HepG2 (cell line): ENCODE data around the gene ADM. TPM values are rescaled to one million over a fixed set of nuclear protein-coding genes. Genes with fewer than 3 reads are reported as not detected.

Experiments used
- AFF4 ChIP-seq: sonication (generic); formaldehyde crosslinking; IDR thresholded peaks from 2 replicates; pipeline ENCODE4 v1.4.0; 2020; ENCODE audit warnings: missing genetic modification reagents
- BRF2 ChIP-seq: sonication (generic); formaldehyde crosslinking; IDR thresholded peaks from 2 replicates; pipeline ENCODE4 v1.8.1; 2022; ENCODE audit warnings: mild to moderate bottlenecking, missing genetic modification reagents
- ETV6 ChIP-seq: sonication (generic); formaldehyde crosslinking; conservative IDR thresholded peaks from 2 replicates; pipeline ENCODE4 v1.4.0; 2020; ENCODE audit warnings: missing genetic modification reagents
- FOXA3 ChIP-seq: IDR thresholded peaks from 2 replicates; pipeline ENCODE4 v1.6.1; 2016; ENCODE audit warnings: missing genetic modification reagents, missing compliant biosample characterization
- FOXO4 ChIP-seq: sonication (generic); formaldehyde crosslinking; conservative IDR thresholded peaks from 2 replicates; pipeline ENCODE4 v1.8.1; 2023; ENCODE audit warnings: missing genetic modification reagents
- HIC2 ChIP-seq: sonication (generic); formaldehyde crosslinking; IDR thresholded peaks from 2 replicates; pipeline ENCODE4 v1.9.0; 2022; ENCODE audit warnings: low read depth, missing genetic modification reagents
- KAT8 ChIP-seq: IDR thresholded peaks from 2 replicates; pipeline ENCODE4 v1.6.1; 2016; ENCODE audit warnings: missing genetic modification reagents, missing compliant biosample characterization
- KDM6A ChIP-seq: IDR thresholded peaks from 2 replicates; pipeline ENCODE4 v1.6.1; 2016; ENCODE audit warnings: low read depth
- MED1 ChIP-seq: sonication (generic); formaldehyde crosslinking; IDR thresholded peaks from 2 replicates; pipeline ENCODE4 v1.4.0; 2020; ENCODE audit warnings: missing genetic modification reagents
- NFIC ChIP-seq: IDR thresholded peaks from 2 replicates; pipeline ENCODE4 v1.6.1; 2012; ENCODE audit warnings: mild to moderate bottlenecking, low read length, inconsistent platforms
- SNAPC5 ChIP-seq: sonication (generic); formaldehyde crosslinking; IDR thresholded peaks from 2 replicates; pipeline ENCODE4 v1.8.1; 2023; ENCODE audit warnings: mild to moderate bottlenecking, missing genetic modification reagents, borderline replicate concordance
- SOX6 ChIP-seq, 2 experiments: fragments of 450-650 bp in 1 of 2; sonication (generic) in 1 of 2; formaldehyde crosslinking in 1 of 2; IDR thresholded peaks; 2 replicates each; pipeline versions ENCODE4 v1.4.0 to v1.6.1; 2017 to 2020; ENCODE audit warnings: antibody characterized with exemption in 1 of 2, mild to moderate bottlenecking in 1 of 2, missing genetic modification reagents in 1 of 2
- SP1 ChIP-seq, 2 experiments: fragments of 450-650 bp in 1 of 2; sonication (generic) in 1 of 2; formaldehyde crosslinking in 1 of 2; IDR thresholded peaks; 2 replicates each; pipeline versions ENCODE4 v1.4.0 to v1.6.1; 2016 to 2020; ENCODE audit warnings: missing genetic modification reagents in 1 of 2
- SRF ChIP-seq: IDR thresholded peaks from 2 replicates; pipeline ENCODE4 v1.6.1; 2011; ENCODE audit warnings: mild to moderate bottlenecking, low read depth, low read length, moderate library complexity
- TRAFD1 ChIP-seq: sonication (generic); formaldehyde crosslinking; IDR thresholded peaks from 2 replicates; pipeline ENCODE4 v1.5.1; 2020; ENCODE audit warnings: missing genetic modification reagents, mild to moderate bottlenecking, borderline replicate concordance
- ZFP41 ChIP-seq: sonication (generic); formaldehyde crosslinking; IDR thresholded peaks from 2 replicates; pipeline ENCODE4 v1.4.0; 2020; ENCODE audit warnings: mild to moderate bottlenecking, missing genetic modification reagents, borderline replicate concordance
- ZNF205 ChIP-seq: IDR thresholded peaks from 2 replicates; pipeline ENCODE4 v1.6.1; 2018; ENCODE audit warnings: missing biosample characterization, missing genetic modification reagents
- ZNF598 ChIP-seq: sonication (generic); formaldehyde crosslinking; IDR thresholded peaks from 2 replicates; pipeline ENCODE4 v1.5.1; 2020; ENCODE audit warnings: mild to moderate bottlenecking, missing genetic modification reagents, borderline replicate concordance
- ZNF768 ChIP-seq: sonication (generic); formaldehyde crosslinking; IDR thresholded peaks from 2 replicates; pipeline ENCODE4 v1.4.0; 2020; ENCODE audit warnings: missing genetic modification reagents
- polyA plus RNA-seq, 8 experiments: library from polyadenylated mRNA; depleted of rRNA in 3 of 8; stranded (reverse) in 7 of 8; unstranded in 1 of 8; fragments of >200 nt; fragmentation: Illumina TruSeq in 4 of 8; extraction: Trizol in 4 of 8; gene quantifications; 2 replicates each; pipeline versions ENCODE4 v1.2.1 to v1.2.3, GENCODE V29; 2011 to 2016; ENCODE audit warnings: low read depth in 4 of 8, missing spikeins in 1 of 8, mixed read lengths in 1 of 8; ENCODE audit not compliant: insufficient read depth in 1 of 8
- total RNA-seq, 5 experiments: library from RNA; depleted of rRNA; stranded (reverse); fragments of >200 nt; fragmentation: Illumina TruSeq; extraction: Trizol; gene quantifications; 2 replicates each; pipeline ENCODE4 v1.2.3, GENCODE V29; 2016; ENCODE audit warnings: low read depth in 1 of 5

Gene ADM
- total and polyA plus RNA-seq, 2 of the 13 experiments (the other 11 are each of a cell fraction or from before 2014, with no cell fraction given) = 10.7 to 26.1 TPM

GRCh38 chr11:10307400-10308200 is 2.7 kb downstream of the ADM start (continued):
- no peak for TF ChIP-seq AFF4
- TF ChIP-seq MED1 = peak; percentile 70
- TF ChIP-seq ETV6 (CRISPR knock-in tag) = no peak
- no peak for TF ChIP-seq SRF
- TF ChIP-seq ZNF598 = no peak
- no peak for TF ChIP-seq SP1 (IDR thresholded peaks at IDR 0.05)
- peak; percentile 40; the same call in 1 of the 2 replicates for TF ChIP-seq SP1 (CRISPR knock-in tag; IDR thresholded peaks at IDR 0.05)
- TF ChIP-seq KDM6A (CRISPR knock-in tag) = no peak
- TF ChIP-seq SNAPC5 (CRISPR knock-in tag) = no peak
- no peak for TF ChIP-seq FOXO4 (CRISPR knock-in tag)
- TF ChIP-seq NFIC = no peak
- no peak for TF ChIP-seq SOX6 (IDR thresholded peaks at IDR 0.05)
- peak; percentile 60 for TF ChIP-seq SOX6 (CRISPR knock-in tag; IDR thresholded peaks at IDR 0.05)
- TF ChIP-seq ZNF768 (CRISPR knock-in tag) = peak; percentile 42; the same call in 1 of the 2 replicates
- no peak for TF ChIP-seq TRAFD1 (CRISPR knock-in tag)
- no peak for TF ChIP-seq ZNF205 (CRISPR knock-in tag)
- TF ChIP-seq BRF2 (CRISPR knock-in tag) = no peak
- no peak; the same call in 1 of the 2 replicates for TF ChIP-seq FOXA3 (CRISPR knock-in tag)
- no peak for TF ChIP-seq KAT8 (CRISPR knock-in tag)
- no peak for TF ChIP-seq HIC2 (CRISPR knock-in tag)
- no peak for TF ChIP-seq ZFP41 (CRISPR knock-in tag)
